NB4 (cell line): ENCODE results near the gene ADSS2.

Experiments
- CTCF ChIP-seq: IDR thresholded peaks from one replicate; pipeline ENCODE4 v1.5.1; 2012; ENCODE audit warnings: low read depth, low read length
- MYC ChIP-seq: IDR thresholded peaks from 2 replicates; pipeline ENCODE4 v1.6.1; 2011; ENCODE audit warnings: low read depth, low read length
- POLR2A ChIP-seq: IDR thresholded peaks from 2 replicates; pipeline ENCODE4 v1.6.1; 2011; ENCODE audit warnings: mild to moderate bottlenecking; ENCODE audit not compliant: insufficient read length; ENCODE audit errors: extremely low read depth

DNA sequence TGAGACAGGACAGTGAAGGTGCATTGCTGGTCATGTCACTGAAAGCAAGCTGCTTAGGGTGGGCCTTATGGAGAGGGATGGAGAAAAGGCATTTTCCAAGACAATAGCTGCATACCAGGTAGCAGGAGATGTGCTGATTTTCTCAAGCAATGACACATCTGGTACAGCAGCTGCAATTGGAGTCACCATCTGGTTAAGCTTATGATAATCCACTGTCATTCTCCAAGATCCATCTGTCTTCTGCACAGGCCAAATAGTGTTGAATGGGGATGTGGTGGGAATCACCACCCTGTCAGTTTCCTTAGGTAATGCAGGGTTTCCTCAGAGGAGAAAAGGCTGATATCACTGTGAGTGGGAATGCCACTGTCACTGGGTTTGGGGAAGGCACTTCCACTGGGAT, 54.6 kb downstream of the ADSS2 start:
- TF ChIP-seq CTCF (no peak), POLR2A (no peak), MYC (no peak)
